Osteocyte (in vitro differentiated cells): ENCODE data around the gene TBPL2. TPM values are rescaled to one million over a fixed set of nuclear protein-coding genes. Genes with fewer than 3 reads are reported as not detected.
"Not testable (repeated sequence)": the region's sequence is repeated elsewhere in the genome, so short reads cannot be mapped to it uniquely, and the experiment has no call there.

Experiments
- DNase-seq: peaks from one replicate; pipeline ENCODE4 v3.0.0; 2021; ENCODE audit warnings: mixed read lengths; ENCODE audit not compliant: unreplicated experiment; ENCODE audit errors: extremely low spot score
- H3K27ac Mint-ChIP-seq: one replicate; pipeline ENCODE4 v1.8.0; 2021; ENCODE audit warnings: mild to moderate bottlenecking, mixed read lengths; ENCODE audit not compliant: unreplicated experiment
- H3K27me3 Mint-ChIP-seq: one replicate; pipeline ENCODE4 v1.8.0; 2021; ENCODE audit warnings: mixed read lengths; ENCODE audit not compliant: unreplicated experiment
- H3K36me3 Mint-ChIP-seq: one replicate; pipeline ENCODE4 v1.8.0; 2021; ENCODE audit warnings: mixed read lengths; ENCODE audit not compliant: unreplicated experiment
- H3K4me1 Mint-ChIP-seq: one replicate; pipeline ENCODE4 v1.8.0; 2021; ENCODE audit warnings: mixed read lengths; ENCODE audit not compliant: unreplicated experiment
- H3K4me3 Mint-ChIP-seq: one replicate; pipeline ENCODE4 v1.8.0; 2021; ENCODE audit warnings: mild to moderate bottlenecking, moderate library complexity, mixed read lengths; ENCODE audit not compliant: unreplicated experiment
- H3K9me3 Mint-ChIP-seq: one replicate; pipeline ENCODE4 v1.8.0; 2021; ENCODE audit warnings: mixed read lengths; ENCODE audit not compliant: unreplicated experiment
- total RNA-seq: library from RNA; stranded (reverse); gene quantifications from 2 replicates; pipeline ENCODE4 v1.2.1, GENCODE V29; 2021
- TF ChIP-seq, protein P1 (sequence below): fragments of 200-600 bp; sonication (generic); IDR thresholded peaks from 2 replicates; pipeline ENCODE4 v1.5.0; 2021; ENCODE audit warnings: antibody characterized with exemption, mild to moderate bottlenecking, moderate library complexity

Gene TBPL2
- total RNA-seq, 1 donor from 2014 or later: not detected

- peaks cover 5% of the 10 kb centered on the region for H3K9me3 Mint-ChIP-seq
- no peaks in the 10 kb centered on the region for H3K36me3 Mint-ChIP-seq
- no peak overlapping the region for H3K27ac Mint-ChIP-seq
- TF ChIP-seq, protein P1, sequence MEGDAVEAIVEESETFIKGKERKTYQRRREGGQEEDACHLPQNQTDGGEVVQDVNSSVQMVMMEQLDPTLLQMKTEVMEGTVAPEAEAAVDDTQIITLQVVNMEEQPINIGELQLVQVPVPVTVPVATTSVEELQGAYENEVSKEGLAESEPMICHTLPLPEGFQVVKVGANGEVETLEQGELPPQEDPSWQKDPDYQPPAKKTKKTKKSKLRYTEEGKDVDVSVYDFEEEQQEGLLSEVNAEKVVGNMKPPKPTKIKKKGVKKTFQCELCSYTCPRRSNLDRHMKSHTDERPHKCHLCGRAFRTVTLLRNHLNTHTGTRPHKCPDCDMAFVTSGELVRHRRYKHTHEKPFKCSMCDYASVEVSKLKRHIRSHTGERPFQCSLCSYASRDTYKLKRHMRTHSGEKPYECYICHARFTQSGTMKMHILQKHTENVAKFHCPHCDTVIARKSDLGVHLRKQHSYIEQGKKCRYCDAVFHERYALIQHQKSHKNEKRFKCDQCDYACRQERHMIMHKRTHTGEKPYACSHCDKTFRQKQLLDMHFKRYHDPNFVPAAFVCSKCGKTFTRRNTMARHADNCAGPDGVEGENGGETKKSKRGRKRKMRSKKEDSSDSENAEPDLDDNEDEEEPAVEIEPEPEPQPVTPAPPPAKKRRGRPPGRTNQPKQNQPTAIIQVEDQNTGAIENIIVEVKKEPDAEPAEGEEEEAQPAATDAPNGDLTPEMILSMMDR: no peak
- H3K4me1 Mint-ChIP-seq: peaks cover 18% of the 10 kb centered on the region
- H3K4me3 Mint-ChIP-seq: no peak overlapping the region
- no peak for DNase-seq
- H3K27me3 Mint-ChIP-seq: no peaks in the 10 kb centered on the region
These were observed 33.4 kb upstream of the TBPL2 start for GRCh38 chr14:55473786-55474185.

DNA sequence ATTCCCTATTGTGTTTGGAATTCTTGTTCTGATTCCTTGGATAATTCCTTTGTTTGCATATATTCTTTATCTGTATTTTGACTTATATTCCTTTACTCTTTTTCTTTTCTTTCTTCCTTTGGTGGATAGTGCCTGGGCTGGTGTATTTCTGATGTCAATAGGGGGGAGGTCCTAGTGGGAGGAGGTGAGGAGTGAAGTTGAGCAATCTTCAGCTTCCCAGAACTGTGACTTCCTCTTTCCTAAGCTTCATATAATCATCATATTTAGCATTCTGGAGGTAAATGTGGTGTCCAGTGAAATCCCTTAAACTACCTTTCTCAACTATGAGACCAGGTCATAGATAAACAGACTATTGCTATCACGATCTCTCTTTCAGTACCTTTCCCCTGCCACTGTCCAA, 29.6 kb upstream of the TBPL2 start:
- TF ChIP-seq, protein P1: no peak
- Mint-ChIP-seq H3K27me3 (peaks cover 9% of the 10 kb centered on the region), H3K27ac (peak overlapping the region; percentile 60), H3K4me3 (no peak overlapping the region), H3K4me1 (peaks cover 17% of the 10 kb centered on the region), H3K36me3 (no peaks in the 10 kb centered on the region), H3K9me3 (peaks cover 5% of the 10 kb centered on the region)
- DNase-seq: no peak

DNA sequence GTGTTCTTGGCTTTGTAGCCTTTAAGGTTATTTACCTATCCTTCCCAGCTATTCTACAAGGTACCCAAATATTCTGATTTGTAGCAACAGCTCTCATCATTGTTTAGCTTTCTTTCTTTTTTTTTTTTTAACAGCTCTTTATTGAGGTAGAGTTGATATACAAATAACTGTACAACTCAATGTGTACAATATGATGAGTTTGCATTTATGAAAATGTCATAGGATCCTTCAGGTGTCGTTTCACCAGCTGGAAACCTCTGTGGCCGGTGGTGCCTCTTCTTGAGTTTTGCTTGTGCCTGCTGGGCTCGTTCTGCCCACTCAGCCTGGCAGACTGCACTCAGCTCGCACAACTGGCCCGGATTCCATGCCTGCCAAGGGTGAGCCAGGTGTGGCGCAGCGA, 26.9 kb upstream of the TBPL2 start:
- H3K27ac Mint-ChIP-seq: no peak overlapping the region
- peaks cover 5% of the 10 kb centered on the region for H3K9me3 Mint-ChIP-seq
- no peak for DNase-seq
- H3K4me3 Mint-ChIP-seq: no peak overlapping the region
- H3K36me3 Mint-ChIP-seq: no peaks in the 10 kb centered on the region
- H3K4me1 Mint-ChIP-seq: peaks cover 22% of the 10 kb centered on the region
- H3K27me3 Mint-ChIP-seq: peaks cover 9% of the 10 kb centered on the region
- TF ChIP-seq, protein P1: no peak

DNA sequence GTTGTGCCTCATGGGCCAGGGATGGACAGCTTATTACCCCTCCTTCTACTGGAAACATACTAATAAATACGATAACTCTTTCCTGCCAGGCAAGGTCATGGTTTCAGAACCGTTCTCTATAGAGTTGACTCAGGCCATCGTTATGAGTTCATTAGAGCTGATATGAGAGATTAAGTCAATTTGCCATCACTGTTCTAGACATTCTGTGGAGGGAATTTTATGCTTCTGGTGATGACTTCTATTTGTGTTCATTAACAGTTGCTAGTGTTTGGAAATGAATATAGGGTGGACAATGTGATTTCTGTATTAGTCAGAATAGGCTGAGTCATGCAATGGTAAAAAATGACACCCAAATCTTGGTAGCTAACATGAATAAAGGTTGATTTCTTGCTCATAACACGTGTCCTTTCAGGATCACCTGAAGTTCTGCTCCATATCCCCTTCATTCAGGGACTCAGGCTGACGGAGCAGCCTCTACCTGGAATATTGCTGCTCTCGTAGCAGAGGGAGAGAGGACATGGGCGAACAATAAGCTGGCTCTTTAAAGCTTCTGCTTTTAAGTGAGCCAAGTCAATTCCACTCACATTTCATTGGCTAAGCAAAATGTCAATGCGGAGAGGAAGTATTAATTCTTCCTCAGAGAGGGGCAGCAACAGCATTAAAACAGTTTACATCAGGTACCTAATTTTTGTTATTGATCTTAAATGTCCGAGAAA, 18.5 kb upstream of the TBPL2 start:
- TF ChIP-seq, protein P1: no peak
- Mint-ChIP-seq H3K4me1 (peaks cover 25% of the 10 kb centered on the region), H3K27me3 (no peaks in the 10 kb centered on the region), H3K4me3 (no peak overlapping the region), H3K9me3 (no peaks in the 10 kb centered on the region), H3K36me3 (no peaks in the 10 kb centered on the region), H3K27ac (peak overlapping the region; percentile 11)
- DNase-seq: no peak

- Mint-ChIP-seq H3K27ac (no peak overlapping the region), H3K4me3 (no peak overlapping the region), H3K27me3 (no peaks in the 10 kb centered on the region), H3K36me3 (no peaks in the 10 kb centered on the region), H3K4me1 (peaks cover 23% of the 10 kb centered on the region), H3K9me3 (no peaks in the 10 kb centered on the region)
- DNase-seq: no peak
- TF ChIP-seq, protein P1: no peak
These were observed 17.1 kb upstream of the TBPL2 start for GRCh38 chr14:55457496-55457895.

GRCh38 chr14:55456411-55456810, 16.0 kb upstream of the TBPL2 start:
- not testable (repeated sequence) for H3K36me3 Mint-ChIP-seq, DNase-seq, H3K9me3 Mint-ChIP-seq, H3K27me3 Mint-ChIP-seq, H3K4me3 Mint-ChIP-seq, H3K27ac Mint-ChIP-seq
- H3K4me1 Mint-ChIP-seq: peaks cover 28% of the 10 kb centered on the region
